Endodermal cell (in vitro differentiated cells): ENCODE data around the gene GNAI3. TPM values are rescaled to one million over a fixed set of nuclear protein-coding genes. Genes with fewer than 3 reads are reported as not detected.

Source experiments
- DNase-seq: peaks from one replicate; pipeline ENCODE4 v3.0.0-alpha.2; 2017
- H3K27ac ChIP-seq: 2 replicates; pipeline ENCODE4 v1.5.1; 2013; ENCODE audit warnings: mild to moderate bottlenecking, low read depth, low read length, moderate library complexity
- H3K27me3 ChIP-seq: 2 replicates; pipeline ENCODE4 v1.6.1; 2013; ENCODE audit warnings: mild to moderate bottlenecking, low read length, moderate library complexity; ENCODE audit not compliant: insufficient read depth, control insufficient read depth, poor library complexity, severe bottlenecking
- H3K36me3 ChIP-seq: 2 replicates; pipeline ENCODE4 v1.7.0; 2013; ENCODE audit warnings: mild to moderate bottlenecking, low read length, moderate library complexity; ENCODE audit not compliant: control insufficient read depth, insufficient read depth
- H3K4me1 ChIP-seq: one replicate; pipeline ENCODE4 v1.7.0; 2013; ENCODE audit warnings: low read length; ENCODE audit not compliant: control insufficient read depth, insufficient read depth
- H3K4me3 ChIP-seq: 2 replicates; pipeline ENCODE4 v1.5.1; 2013; ENCODE audit warnings: mild to moderate bottlenecking, low read length, moderate library complexity
- H3K9ac ChIP-seq: 2 replicates; pipeline ENCODE4 v1.6.1; 2013; ENCODE audit warnings: mild to moderate bottlenecking, low read length, moderate library complexity; ENCODE audit not compliant: poor library complexity, severe bottlenecking; ENCODE audit errors: extremely low read depth
- H3K9me3 ChIP-seq: 2 replicates; pipeline ENCODE4 v1.6.1; 2013; ENCODE audit warnings: mild to moderate bottlenecking, low read length, moderate library complexity; ENCODE audit not compliant: control insufficient read depth
- H3K27ac Mint-ChIP-seq: 2 replicates; pipeline ENCODE4 v1.8.0; 2020; ENCODE audit warnings: mixed read lengths
- H3K27me3 Mint-ChIP-seq: 2 replicates; pipeline ENCODE4 v1.8.0; 2021; ENCODE audit warnings: mild to moderate bottlenecking, mixed read lengths; ENCODE audit not compliant: insufficient read depth
- H3K36me3 Mint-ChIP-seq: 2 replicates; pipeline ENCODE4 v1.8.0; 2020; ENCODE audit warnings: low read depth, mixed read lengths
- H3K4me1 Mint-ChIP-seq: 2 replicates; pipeline ENCODE4 v1.8.0; 2020; ENCODE audit warnings: mixed read lengths
- H3K4me3 Mint-ChIP-seq: 2 replicates; pipeline ENCODE4 v1.8.0; 2020; ENCODE audit warnings: mild to moderate bottlenecking, moderate library complexity, mixed read lengths
- H3K9me3 Mint-ChIP-seq: 2 replicates; pipeline ENCODE4 v1.8.0; 2020; ENCODE audit warnings: mild to moderate bottlenecking, mixed read lengths
- CTCF ChIP-seq: fragments of 200-600 bp; sonication (generic); conservative IDR thresholded peaks from 2 replicates; pipeline ENCODE4 v1.5.0; 2021; ENCODE audit warnings: antibody characterized with exemption, mild to moderate bottlenecking
- WGBS, 2 experiments: methylation state at CpG; one replicate each; pipeline versions ENCODE4 v1.1.5 to v1.1.7; 2013; ENCODE audit warnings: missing lambda C conversion rate in 2 of 2, mixed read lengths in 1 of 2; ENCODE audit not compliant: insufficient coverage in 1 of 2, insufficient read length in 1 of 2; 5-methylcytosine and 5-hydroxymethylcytosine counted together
- total RNA-seq, 2 donors: library from RNA; stranded (reverse); fragmentation: NEBNext Ultra II Directional in 1 of 2; extraction: Animal tissue kit (Norgen Biotek cat#: 25700) in 1 of 2; gene quantifications; 2 replicates in 1 of 2; 3 replicates in 1 of 2; pipeline ENCODE4 v1.2.1, GENCODE V29; 2021

The GNAI3 gene
- total RNA-seq, 2 donors from 2014 or later = 10.1 to 10.9 TPM

- no peaks in the 10 kb centered on the region for H3K9me3 Mint-ChIP-seq
- Histone ChIP-seq H3K9me3 (no peaks in the 10 kb centered on the region), H3K27me3 (peaks cover 11% of the 10 kb centered on the region), H3K9ac (no peak overlapping the region), H3K27ac (no peak overlapping the region), H3K4me1 (peaks cover under 1% of the 10 kb centered on the region), H3K36me3 (no peaks in the 10 kb centered on the region), H3K4me3 (no peak overlapping the region)
- DNase-seq = peak; percentile 55
- H3K4me1 Mint-ChIP-seq = peaks cover 4% of the 10 kb centered on the region
- no peak overlapping the region for H3K4me3 Mint-ChIP-seq
- H3K36me3 Mint-ChIP-seq = no peaks in the 10 kb centered on the region
- 89 to 97% methylated on average over 5 to 9 of the region's 9 CpGs for whole genome bisulfite sequencing, 2 experiments
- no peak for TF ChIP-seq CTCF
- H3K27me3 Mint-ChIP-seq = peaks cover 3% of the 10 kb centered on the region
- H3K27ac Mint-ChIP-seq = no peak overlapping the region
Measured at GRCh38 chr1:109537450-109538178, 10.8 kb upstream of the GNAI3 start.

GRCh38 chr1:109538827-109539555 is 9.4 kb upstream of the GNAI3 start:
- Histone ChIP-seq H3K27me3 (peaks cover 11% of the 10 kb centered on the region), H3K9me3 (no peaks in the 10 kb centered on the region), H3K4me1 (no peaks in the 10 kb centered on the region), H3K4me3 (no peak overlapping the region), H3K36me3 (no peaks in the 10 kb centered on the region), H3K9ac (no peak overlapping the region), H3K27ac (no peak overlapping the region)
- Mint-ChIP-seq H3K9me3 (no peaks in the 10 kb centered on the region), H3K36me3 (no peaks in the 10 kb centered on the region), H3K27me3 (peaks cover 3% of the 10 kb centered on the region), H3K4me1 (peaks cover 2% of the 10 kb centered on the region), H3K27ac (no peak overlapping the region), H3K4me3 (no peak overlapping the region)
- WGBS, 2 experiments = 87 to 98% methylated on average over 7 to 9 of the region's 9 CpGs
- TF ChIP-seq CTCF = no peak
- no peak for DNase-seq

GRCh38 chr1:109539676-109540075 is 8.7 kb upstream of the GNAI3 start, which contains the start of gene GPR61:
Gene GPR61 (plus strand): TSS chr1:109539872. CDS start chr1:109543023, 3,151 bp downstream.
- Mint-ChIP-seq H3K4me1 (peaks cover 2% of the 10 kb centered on the region), H3K9me3 (no peaks in the 10 kb centered on the region), H3K27ac (peak within 1 kb of the TSS; percentile 80)

More at GRCh38 chr1:109539676-109540075, 8.7 kb upstream of the GNAI3 start, which contains the start of gene GPR61:
- no peak within 1 kb of the TSS for H3K9ac ChIP-seq
- peaks cover 11% of the 10 kb centered on the region for H3K27me3 ChIP-seq
- no peaks in the 10 kb centered on the region for H3K4me1 ChIP-seq
- Mint-ChIP-seq H3K4me3 (no peak within 1 kb of the TSS), H3K27me3 (peaks cover 3% of the 10 kb centered on the region), H3K36me3 (no peaks in the 10 kb centered on the region)
- peak; percentile 64 for DNase-seq
- no peak within 1 kb of the TSS for H3K4me3 ChIP-seq
- H3K27ac ChIP-seq = no peak within 1 kb of the TSS
- no peaks in the 10 kb centered on the region for H3K9me3 ChIP-seq
- H3K36me3 ChIP-seq = no peaks in the 10 kb centered on the region
- TF ChIP-seq CTCF = no peak
- 28 to 50% methylated on average over 5 to 7 of the region's 7 CpGs for WGBS, 2 experiments
